GM12891 (cell line): ENCODE measurements around the gene MMP7.
A peak's percentile ranks its signal among the peaks of the same experiment; 100 is the strongest.

Source experiments
- DNase-seq: peaks from one replicate; pipeline ENCODE4 v3.0.0; 2011; ENCODE audit warnings: low spot score; ENCODE audit not compliant: insufficient read length
- FAIRE-seq: peaks from 2 replicates; lab custom pipeline; 2011; peaks lifted over from hg19 to GRCh38; lab: Jason Lieb, UNC
- PAX5 ChIP-seq: IDR thresholded peaks from 2 replicates; pipeline ENCODE4 v1.6.1; 2011; ENCODE audit warnings: low read length, moderate library complexity, mild to moderate bottlenecking; ENCODE audit not compliant: insufficient read depth, severe bottlenecking
- POLR2A ChIP-seq: IDR thresholded peaks from 2 replicates; pipeline ENCODE4 v1.6.1; 2011; ENCODE audit warnings: low read depth, low read length, control low read depth
- POLR2AphosphoS5 ChIP-seq: IDR thresholded peaks from 2 replicates; pipeline ENCODE4 v1.6.1; 2011; ENCODE audit warnings: low read depth, low read length, control low read depth
- POU2F2 ChIP-seq: IDR thresholded peaks from 2 replicates; pipeline ENCODE4 v1.6.1; 2011; ENCODE audit warnings: low read depth, mild to moderate bottlenecking, control low read depth, low read length, moderate library complexity
- SPI1 ChIP-seq: IDR thresholded peaks from 2 replicates; pipeline ENCODE4 v1.6.1; 2011; ENCODE audit warnings: low read depth, low read length, control low read depth
- TAF1 ChIP-seq: IDR thresholded peaks from 2 replicates; pipeline ENCODE4 v1.6.1; 2011; ENCODE audit warnings: low read depth, low read length, control low read depth

The MMP7 gene

DNA sequence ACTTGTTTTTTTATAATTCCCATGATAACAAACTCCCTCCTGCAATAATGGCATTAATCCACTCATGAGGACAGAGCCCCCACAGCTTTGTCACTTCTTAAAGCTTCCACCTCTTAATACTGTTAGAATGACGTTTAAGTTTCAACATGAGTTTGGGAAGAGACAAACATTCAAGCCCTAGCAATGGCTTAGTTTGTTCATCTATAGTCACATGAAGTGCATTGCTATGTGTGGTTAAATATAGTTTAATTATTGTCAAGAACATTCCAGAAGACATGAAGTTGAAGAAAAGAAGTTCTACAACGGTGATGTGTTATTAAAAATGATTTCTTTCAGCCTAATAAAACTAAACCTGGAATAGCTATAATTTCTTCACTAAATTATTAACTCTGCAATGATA lies 30.6 kb downstream of the MMP7 start:
- DNase-seq (no peak), FAIRE-seq (no peak)
- no peak for TF ChIP-seq TAF1
- no peak for TF ChIP-seq PAX5
- no peak for TF ChIP-seq POLR2AphosphoS5
- no peak for TF ChIP-seq SPI1
- TF ChIP-seq POU2F2, result no peak
- TF ChIP-seq POLR2A, result no peak

DNA sequence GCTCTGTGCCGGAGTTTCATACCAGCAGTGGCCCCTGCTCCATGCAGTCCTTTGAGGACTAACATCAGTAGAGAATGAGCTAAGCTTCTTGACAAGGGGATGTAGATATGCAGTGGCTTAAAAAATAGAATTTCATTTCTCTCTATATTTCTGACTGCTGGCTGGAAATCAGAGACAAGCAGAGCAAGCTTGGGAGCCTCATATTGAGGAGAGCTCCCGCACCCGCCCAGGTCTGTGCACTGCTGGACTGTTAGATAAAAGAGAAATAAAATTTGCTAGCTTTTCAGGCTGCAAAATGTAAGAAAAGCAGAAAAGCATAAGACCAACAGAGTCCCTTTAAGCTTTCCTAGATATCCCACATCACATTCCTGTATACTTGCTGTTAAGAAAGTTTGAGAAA lies 31.4 kb downstream of the MMP7 start:
- TF ChIP-seq POU2F2, result no peak
- TF ChIP-seq SPI1, result no peak
- no peak for TF ChIP-seq POLR2A
- TF ChIP-seq POLR2AphosphoS5, result no peak
- no peak for TF ChIP-seq TAF1
- no peak for TF ChIP-seq PAX5
- no peak for FAIRE-seq
- no peak for DNase-seq

DNA sequence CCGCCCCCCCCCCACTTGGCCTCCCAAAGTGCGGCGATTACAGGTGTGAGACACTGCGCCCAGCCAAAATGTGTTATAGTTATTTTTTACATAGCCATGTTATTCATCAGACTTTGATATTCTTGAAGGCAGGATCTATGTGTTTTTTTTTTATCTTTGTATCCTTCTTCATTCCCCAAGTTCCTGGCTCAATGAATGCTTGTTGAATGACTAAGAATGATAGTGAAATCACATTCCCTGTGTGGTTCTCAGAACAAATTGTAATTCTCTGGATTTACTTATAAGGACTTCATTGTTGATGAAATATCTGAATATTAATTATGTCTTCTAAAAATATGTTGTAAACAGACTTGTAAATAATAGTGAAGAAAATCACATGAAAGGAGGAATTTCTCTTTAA lies 33.5 kb downstream of the MMP7 start:
- no peak for DNase-seq
- no peak for FAIRE-seq
- no peak for TF ChIP-seq POLR2AphosphoS5
- TF ChIP-seq POLR2A, result no peak
- TF ChIP-seq TAF1, result no peak
- TF ChIP-seq PAX5, result no peak
- TF ChIP-seq SPI1, result no peak
- no peak for TF ChIP-seq POU2F2

DNA sequence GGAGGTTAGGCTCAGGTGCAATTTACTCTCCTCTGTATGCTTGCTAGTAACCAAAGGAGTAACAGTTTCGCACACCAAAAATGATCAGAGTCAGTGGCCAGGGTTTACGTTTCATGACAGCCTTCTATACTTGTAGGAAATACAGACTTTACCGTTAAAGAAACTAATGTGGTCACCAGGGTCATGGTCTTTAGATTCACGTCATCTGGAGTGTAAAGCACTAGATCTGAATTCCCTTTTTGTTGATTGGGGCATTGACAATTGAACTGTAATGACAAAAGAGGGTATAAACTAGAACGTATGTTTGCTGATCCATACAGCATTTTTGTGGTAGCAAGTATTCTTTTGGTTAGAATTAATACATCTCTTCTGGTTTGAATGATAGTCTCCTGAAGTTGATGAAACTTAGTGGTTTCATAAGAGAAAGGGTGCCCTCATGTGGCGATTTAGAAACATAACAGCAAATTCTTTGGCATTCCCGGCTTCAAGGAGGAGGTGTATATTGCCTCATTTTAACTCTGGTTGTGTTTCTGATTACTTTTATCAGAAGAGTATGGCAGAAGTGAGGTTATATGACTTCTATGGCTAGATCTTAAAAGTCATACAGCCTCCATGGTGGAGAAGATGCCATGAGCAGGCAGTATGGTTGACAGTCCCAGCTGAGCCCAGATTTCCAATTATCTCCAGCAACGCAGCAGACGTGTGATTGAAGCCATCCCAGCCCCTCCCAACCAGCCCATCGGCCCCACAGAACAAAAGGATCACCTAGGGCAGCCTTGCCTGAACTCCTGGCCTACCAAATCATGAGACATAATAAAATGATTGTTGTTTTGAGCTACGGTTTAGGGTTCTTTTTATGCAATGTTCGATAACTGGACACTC lies 35.1 kb downstream of the MMP7 start:
- TF ChIP-seq TAF1, result no peak
- no peak for TF ChIP-seq POLR2AphosphoS5
- no peak for TF ChIP-seq SPI1
- TF ChIP-seq POLR2A, result no peak
- no peak for TF ChIP-seq POU2F2
- no peak for TF ChIP-seq PAX5
- DNase-seq, result no peak
- FAIRE-seq, result peak; percentile 93

DNA sequence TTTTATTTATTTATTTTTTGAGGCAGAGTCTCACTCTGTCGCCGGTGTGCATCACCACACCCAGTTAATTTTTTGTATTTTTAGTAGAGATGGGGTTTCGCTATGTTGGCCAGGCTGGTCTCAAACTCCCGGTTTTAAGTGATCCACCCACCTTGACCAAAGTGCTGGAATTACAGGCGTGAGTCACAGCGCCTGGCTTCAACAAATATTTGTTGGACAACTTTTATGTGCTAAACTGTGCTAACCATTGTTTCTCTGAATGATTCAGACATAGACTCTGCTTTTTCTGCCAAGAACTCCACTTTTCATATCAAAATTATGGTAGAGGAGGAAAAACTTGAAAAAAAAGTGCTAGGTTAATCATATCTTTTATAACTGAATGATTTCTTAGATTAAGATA lies 36.3 kb downstream of the MMP7 start:
- FAIRE-seq (no peak), DNase-seq (no peak)
- no peak for TF ChIP-seq POU2F2
- no peak for TF ChIP-seq POLR2AphosphoS5
- no peak for TF ChIP-seq TAF1
- no peak for TF ChIP-seq SPI1
- TF ChIP-seq POLR2A, result no peak
- no peak for TF ChIP-seq PAX5

DNA sequence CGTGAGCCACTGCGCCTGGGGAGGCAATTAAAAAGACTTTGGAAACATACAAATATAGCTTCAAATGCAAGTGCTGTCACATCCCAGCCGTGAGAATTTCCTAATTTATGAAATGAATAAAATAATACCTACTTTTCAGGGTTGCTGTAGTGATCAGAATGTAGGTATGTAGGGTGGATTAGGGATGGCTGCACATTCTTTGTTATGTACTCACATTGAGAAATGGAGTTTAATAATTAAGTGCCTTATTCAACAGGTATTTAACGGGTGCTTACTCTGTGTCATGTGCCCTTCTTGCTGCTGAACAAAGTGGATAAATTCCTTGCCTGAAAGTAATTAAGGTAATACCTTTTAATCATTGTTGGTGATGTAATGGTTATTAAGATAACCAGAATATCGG lies 37.0 kb downstream of the MMP7 start:
- FAIRE-seq, result no peak
- TF ChIP-seq SPI1, result no peak
- TF ChIP-seq POU2F2, result no peak
- TF ChIP-seq POLR2AphosphoS5, result no peak
- TF ChIP-seq POLR2A, result no peak
- TF ChIP-seq TAF1, result no peak
- no peak for TF ChIP-seq PAX5
- no peak for DNase-seq

DNA sequence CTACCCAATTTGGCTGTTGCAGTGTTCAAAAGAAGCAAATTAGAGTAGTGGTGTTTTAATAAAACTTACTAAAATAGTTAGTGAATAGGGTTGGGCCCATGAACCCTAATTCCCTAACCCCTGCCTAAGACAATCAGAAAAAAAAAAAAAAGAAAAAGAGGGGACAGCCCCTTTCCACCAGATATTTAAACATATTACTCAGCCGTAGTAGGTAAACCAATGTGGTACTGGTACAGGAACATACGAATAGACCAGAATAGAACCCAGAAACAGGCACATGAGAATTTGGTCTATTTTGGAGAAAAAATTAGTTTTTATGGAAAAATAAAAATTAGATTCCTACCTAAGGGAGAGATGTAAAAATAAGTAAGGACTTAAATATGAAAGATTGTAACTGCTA lies 38.6 kb downstream of the MMP7 start:
- no peak for FAIRE-seq

DNA sequence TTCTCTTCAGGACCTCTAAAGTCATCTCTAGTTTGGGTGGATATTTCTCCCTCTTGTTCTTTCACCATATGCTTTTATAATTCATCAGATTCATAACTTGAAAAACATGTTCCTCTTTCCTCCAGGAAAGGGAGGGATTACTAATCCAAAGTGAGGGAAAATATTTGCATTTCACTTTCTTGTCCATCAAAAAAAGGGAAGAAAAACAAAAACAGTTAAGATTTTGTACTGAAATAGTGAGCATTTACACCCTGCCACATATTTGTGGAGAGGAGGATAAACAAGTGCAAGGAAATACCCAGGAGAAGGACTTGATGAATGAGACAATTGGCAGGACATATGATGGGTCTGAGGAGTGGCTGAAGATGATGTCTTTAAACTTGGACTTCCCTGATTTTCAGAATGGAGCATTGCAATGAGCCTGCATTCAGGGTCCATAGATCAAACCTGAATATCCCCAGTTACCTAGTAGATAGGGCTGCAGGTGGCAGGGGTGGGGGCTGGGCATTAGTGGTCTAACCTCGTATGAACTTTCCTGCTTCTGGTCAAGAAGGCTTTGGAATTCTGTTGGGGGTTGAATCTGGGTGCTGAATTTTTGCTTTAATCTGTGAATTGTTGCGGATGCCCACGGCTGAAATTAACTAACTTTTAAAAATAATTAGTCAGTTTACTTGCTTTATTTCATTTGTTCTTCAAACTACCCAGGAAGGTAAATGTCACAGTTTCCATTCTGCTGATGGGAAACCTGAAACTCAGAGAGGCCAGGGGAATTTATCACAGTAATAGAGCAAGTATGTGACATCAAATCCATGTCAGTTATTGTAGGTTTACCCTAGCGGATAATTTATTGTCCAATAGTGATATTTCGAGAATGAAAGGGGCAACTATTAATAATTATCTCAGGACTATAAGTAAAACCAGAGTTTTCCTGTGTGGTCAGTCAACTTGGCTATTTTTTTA lies 41.1 kb downstream of the MMP7 start:
- no peak for DNase-seq
- FAIRE-seq, result peak; percentile 55
- TF ChIP-seq SPI1, result no peak
- no peak for TF ChIP-seq POLR2A
- no peak for TF ChIP-seq POLR2AphosphoS5
- TF ChIP-seq TAF1, result no peak
- TF ChIP-seq PAX5, result no peak
- TF ChIP-seq POU2F2, result no peak

More for the DNA sequence above, 38.6 kb downstream of the MMP7 start:
- TF ChIP-seq TAF1 (no peak), POLR2A (no peak), PAX5 (no peak), SPI1 (no peak), POU2F2 (no peak), POLR2AphosphoS5 (no peak)
- no peak for DNase-seq

DNA sequence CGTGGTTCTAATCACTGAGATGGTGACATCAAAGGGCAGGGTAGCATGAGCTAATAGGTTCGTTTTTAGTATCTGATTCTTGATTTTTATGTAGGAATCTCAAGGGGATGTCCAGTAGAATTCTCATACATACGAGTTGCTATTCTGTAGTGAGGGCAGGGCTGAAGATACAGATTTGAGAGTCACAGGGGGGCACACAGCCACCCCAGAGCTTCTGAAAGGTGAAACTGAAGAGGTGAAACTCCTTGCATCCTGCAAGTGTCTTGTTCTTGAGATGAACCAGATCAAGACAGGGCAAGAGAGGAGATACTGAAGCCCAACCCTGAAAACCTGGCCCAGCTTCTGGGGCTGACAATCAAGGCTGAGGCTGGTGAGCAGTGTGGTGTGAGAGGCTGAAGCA lies 42.3 kb downstream of the MMP7 start:
- TF ChIP-seq POLR2AphosphoS5, result no peak
- no peak for TF ChIP-seq SPI1
- peak; percentile 83 for TF ChIP-seq PAX5
- TF ChIP-seq POU2F2, result no peak
- FAIRE-seq, result peak; percentile 66
- no peak for DNase-seq
